Suprapubic skin (tissue), 4 donors: ENCODE measurements around the gene HHAT. TPM values are rescaled to one million over a fixed set of nuclear protein-coding genes. Genes with fewer than 3 reads are reported as not detected.

Source experiments
- DNase-seq, 2 donors: peaks; one replicate each; pipeline ENCODE4 v3.0.0-alpha.2; 2019; ENCODE audit warnings: low spot score in 2 of 2
- H3K27ac ChIP-seq: fragments of 200-600 bp; sonication (generic); one replicate; pipeline ENCODE4 v1.5.1; 2019
- H3K27me3 ChIP-seq: fragments of 200-600 bp; sonication (generic); one replicate; pipeline ENCODE4 v1.5.1; 2019
- H3K36me3 ChIP-seq: fragments of 200-600 bp; sonication (generic); one replicate; pipeline ENCODE4 v1.5.1; 2019
- H3K4me1 ChIP-seq: fragments of 200-600 bp; sonication (generic); one replicate; pipeline ENCODE4 v1.5.1; 2019
- H3K4me3 ChIP-seq: fragments of 200-600 bp; sonication (generic); one replicate; pipeline ENCODE4 v1.5.1; 2019; ENCODE audit warnings: mild to moderate bottlenecking
- H3K9me3 ChIP-seq: fragments of 200-600 bp; sonication (generic); one replicate; pipeline ENCODE4 v1.5.1; 2019
- EP300 ChIP-seq: sonication (generic); formaldehyde crosslinking; IDR thresholded peaks from one replicate; pipeline ENCODE4 v1.6.1; 2017; ENCODE audit warnings: antibody characterized with exemption
- POLR2A ChIP-seq, 2 donors: fragments of 450-650 bp; IDR thresholded peaks; one replicate each; pipeline ENCODE4 v1.6.1; 2017; ENCODE audit warnings: antibody characterized with exemption in 2 of 2, mild to moderate bottlenecking in 2 of 2, moderate library complexity in 2 of 2
- POLR2AphosphoS5 ChIP-seq, 3 donors: sonication (generic); formaldehyde crosslinking; IDR thresholded peaks; one replicate each; pipeline ENCODE4 v1.6.1; 2017; ENCODE audit warnings: antibody characterized with exemption in 3 of 3
- WGBS: methylation state at CpG from one replicate; pipeline ENCODE4 v1.1.5; 2018; 5-methylcytosine and 5-hydroxymethylcytosine counted together
- total RNA-seq, 4 donors: library from RNA; depleted of rRNA; stranded (reverse); fragments of >200 nt; gene quantifications; one replicate each; pipeline ENCODE4 v1.1.0, GENCODE V29; 2016
- TF ChIP-seq, protein P1 (sequence below), 2 donors: fragments of 200-600 bp in 1 of 2; fragments of 450-650 bp in 1 of 2; sonication (generic) in 1 of 2; IDR thresholded peaks; one replicate each; pipeline ENCODE4 v1.5.1; 2016 to 2019; ENCODE audit warnings: antibody characterized with exemption in 2 of 2, mild to moderate bottlenecking in 1 of 2, moderate library complexity in 1 of 2

The HHAT gene
- total RNA-seq, 4 donors from 2014 or later, result 4.1 to 20.0 (median 9.3) TPM

GRCh38 chr1:210584439-210585113, 255.9 kb downstream of the HHAT start:
- 28% methylated on average over 3 of the region's 3 CpGs for WGBS
- Histone ChIP-seq H3K27me3 (no peaks in the 10 kb centered on the region), H3K4me3 (no peak overlapping the region), H3K9me3 (no peaks in the 10 kb centered on the region), H3K36me3 (no peaks in the 10 kb centered on the region), H3K27ac (no peak overlapping the region), H3K4me1 (no peaks in the 10 kb centered on the region)
- peak; percentile 65 to 81 for DNase-seq
- TF ChIP-seq POLR2A (IDR thresholded peaks at IDR 0.05) (no peak), EP300 (no peak), POLR2AphosphoS5 (IDR thresholded peaks at IDR 0.05) (no peak)
- TF ChIP-seq, protein P1, sequence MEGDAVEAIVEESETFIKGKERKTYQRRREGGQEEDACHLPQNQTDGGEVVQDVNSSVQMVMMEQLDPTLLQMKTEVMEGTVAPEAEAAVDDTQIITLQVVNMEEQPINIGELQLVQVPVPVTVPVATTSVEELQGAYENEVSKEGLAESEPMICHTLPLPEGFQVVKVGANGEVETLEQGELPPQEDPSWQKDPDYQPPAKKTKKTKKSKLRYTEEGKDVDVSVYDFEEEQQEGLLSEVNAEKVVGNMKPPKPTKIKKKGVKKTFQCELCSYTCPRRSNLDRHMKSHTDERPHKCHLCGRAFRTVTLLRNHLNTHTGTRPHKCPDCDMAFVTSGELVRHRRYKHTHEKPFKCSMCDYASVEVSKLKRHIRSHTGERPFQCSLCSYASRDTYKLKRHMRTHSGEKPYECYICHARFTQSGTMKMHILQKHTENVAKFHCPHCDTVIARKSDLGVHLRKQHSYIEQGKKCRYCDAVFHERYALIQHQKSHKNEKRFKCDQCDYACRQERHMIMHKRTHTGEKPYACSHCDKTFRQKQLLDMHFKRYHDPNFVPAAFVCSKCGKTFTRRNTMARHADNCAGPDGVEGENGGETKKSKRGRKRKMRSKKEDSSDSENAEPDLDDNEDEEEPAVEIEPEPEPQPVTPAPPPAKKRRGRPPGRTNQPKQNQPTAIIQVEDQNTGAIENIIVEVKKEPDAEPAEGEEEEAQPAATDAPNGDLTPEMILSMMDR (IDR thresholded peaks at IDR 0.05), result peak in 1 of 2 donors; percentile 28

- 49% methylated on average over 4 of the region's 4 CpGs for WGBS
- TF ChIP-seq, protein P1 (IDR thresholded peaks at IDR 0.05), result no peak
- TF ChIP-seq EP300, result no peak
- TF ChIP-seq POLR2A (IDR thresholded peaks at IDR 0.05), result no peak
- TF ChIP-seq POLR2AphosphoS5 (IDR thresholded peaks at IDR 0.05), result no peak
- no peaks in the 10 kb centered on the region for H3K36me3 ChIP-seq
Observed at GRCh38 chr1:210586771-210587170, 258.1 kb downstream of the HHAT start.

GRCh38 chr1:210587566-210587965, 258.9 kb downstream of the HHAT start:
- Histone ChIP-seq H3K4me3 (no peak overlapping the region), H3K27ac (no peak overlapping the region), H3K27me3 (no peaks in the 10 kb centered on the region), H3K4me1 (no peaks in the 10 kb centered on the region), H3K36me3 (no peaks in the 10 kb centered on the region), H3K9me3 (no peaks in the 10 kb centered on the region)
- no peak for TF ChIP-seq EP300
- TF ChIP-seq, protein P1 (IDR thresholded peaks at IDR 0.05), result no peak
- TF ChIP-seq POLR2AphosphoS5 (IDR thresholded peaks at IDR 0.05), result no peak
- no peak for TF ChIP-seq POLR2A (IDR thresholded peaks at IDR 0.05)
- WGBS, result 83% methylated on average over 4 of the region's 4 CpGs
- DNase-seq, result no peak

More at GRCh38 chr1:210586771-210587170, 258.1 kb downstream of the HHAT start:
- H3K27me3 ChIP-seq, result no peaks in the 10 kb centered on the region
- no peak overlapping the region for H3K4me3 ChIP-seq
- H3K4me1 ChIP-seq, result no peaks in the 10 kb centered on the region
- no peak overlapping the region for H3K27ac ChIP-seq
- H3K9me3 ChIP-seq, result no peaks in the 10 kb centered on the region
- DNase-seq, result no peak

- H3K27me3 ChIP-seq, result no peaks in the 10 kb centered on the region
- no peak overlapping the region for H3K27ac ChIP-seq
- no peak for DNase-seq
- H3K4me3 ChIP-seq, result no peak overlapping the region
- H3K36me3 ChIP-seq, result no peaks in the 10 kb centered on the region
- no peaks in the 10 kb centered on the region for H3K4me1 ChIP-seq
- 96% methylated on average over 3 of the region's 3 CpGs for WGBS
- H3K9me3 ChIP-seq, result no peaks in the 10 kb centered on the region
- TF ChIP-seq EP300, result no peak
Observed at GRCh38 chr1:210588357-210588756, 259.7 kb downstream of the HHAT start.

DNA sequence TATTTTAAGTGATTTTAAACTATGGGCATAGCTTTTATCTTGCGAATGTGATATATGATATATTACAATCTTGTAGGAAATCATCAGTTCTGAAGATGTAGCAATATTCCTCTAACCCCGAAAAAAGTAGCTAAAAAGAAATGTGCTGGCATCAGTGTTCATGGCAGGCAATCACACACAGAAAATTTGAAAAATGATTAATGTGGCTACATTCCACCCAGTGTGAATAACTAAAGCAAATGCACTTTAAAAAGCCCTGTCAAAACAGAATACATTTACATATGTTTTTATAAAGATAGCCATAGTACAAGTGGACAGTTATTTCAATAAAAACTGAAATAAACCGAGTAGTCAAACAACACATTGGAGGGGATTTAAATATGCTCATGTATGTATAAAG, 260.2 kb downstream of the HHAT start:
- no peak overlapping the region for H3K27ac ChIP-seq
- H3K9me3 ChIP-seq, result no peaks in the 10 kb centered on the region
- H3K4me3 ChIP-seq, result no peak overlapping the region
- DNase-seq, result no peak
- WGBS, result 68% methylated on average over 3 of the region's 3 CpGs
- H3K4me1 ChIP-seq, result no peaks in the 10 kb centered on the region
- no peaks in the 10 kb centered on the region for H3K27me3 ChIP-seq
- TF ChIP-seq POLR2A (IDR thresholded peaks at IDR 0.05), result no peak
- TF ChIP-seq EP300, result no peak
- TF ChIP-seq, protein P1 (IDR thresholded peaks at IDR 0.05), result no peak
- no peak for TF ChIP-seq POLR2AphosphoS5 (IDR thresholded peaks at IDR 0.05)
- H3K36me3 ChIP-seq, result no peaks in the 10 kb centered on the region
